ENCODE measurements around the gene NREP. TPM values are rescaled to one million over a fixed set of nuclear protein-coding genes. Genes with fewer than 3 reads are reported as not detected.

NREP gene
- total and polyA plus RNA-seq, 10 of the 15 experiments (the other 5 are each of a cell fraction or from before 2014, with no cell fraction given) = 20.6 to 117 (median 32.2) TPM

GRCh38 chr5:111738118-111738517, 18.9 kb downstream of the NREP start:
- intact Hi-C loops (cut with micrococcal nuclease; ENCODE audit: unreplicated experiment) (no loop called here), in situ Hi-C loops (cut with MboI) (no loop called here)
- Histone ChIP-seq H3K27me3 (replicated peaks in 1 of 2; ENCODE audit: control insufficient read depth in 2 of 2, insufficient read depth in 2 of 2, low read length in 1 of 2) (no peaks in the 10 kb centered on the region), H3K4me3 (no peak overlapping the region), H3K79me2 (ENCODE audit: control insufficient read depth, insufficient read depth, low read length) (no peaks in the 10 kb centered on the region), H2AFZ (ENCODE audit: control insufficient read depth, low read depth, low read length) (no peak overlapping the region), H3K9me3 (replicated peaks; ENCODE audit: control insufficient read depth, insufficient read depth, low read length) (no peaks in the 10 kb centered on the region), H3K27ac (ENCODE audit: control insufficient read depth, insufficient read depth) (no peak overlapping the region), H3K9ac (ENCODE audit: control insufficient read depth, insufficient read depth, low read length) (no peak overlapping the region), H3K4me2 (ENCODE audit: control insufficient read depth, insufficient read depth) (no peak overlapping the region), H4K20me1 (ENCODE audit: control insufficient read depth, insufficient read depth) (no peaks in the 10 kb centered on the region), H3K4me1 (ENCODE audit: control insufficient read depth, insufficient read depth, low read length) (peaks cover 9% of the 10 kb centered on the region), H3K36me3 (ENCODE audit: control insufficient read depth in 2 of 2, insufficient read depth in 2 of 2, low read length in 1 of 2) (peaks cover 1 to 3% of the 10 kb centered on the region in 2 experiments; a peak in 3 of 4 replicates)
- SMC1A ChIA-PET (ENCODE audit: uncharacterized antibody, unreplicated experiment) = interaction anchor here (0.7 to 1.3 kb wide), 4 partner anchors 17 to 48 kb away, joined by 3 to 6 read pairs (median 4); partner anchors contain the start of gene NREP
- RAD21 ChIA-PET (ENCODE audit: unreplicated experiment) = no interaction called here
- no peak for ATAC-seq
- POLR2A ChIA-PET = interaction anchor here (1.2 kb wide), 1 partner anchor 20 kb away, joined by 4 read pairs; no protein-coding TSS in a partner anchor
- DNase-seq (ENCODE audit: low read depth, low spot score) = no peak
- CTCF ChIA-PET = interaction anchor here (0.7 kb wide), 1 partner anchor 207 kb away, joined by 3 read pairs; no protein-coding TSS in a partner anchor
- BruUV-seq (replicated peaks) = no TSS peak
- no peak for TF ChIP-seq ZBTB33 (IDR thresholded peaks at IDR 0.05)
- TF ChIP-seq RUNX3 (IDR thresholded peaks at IDR 0.05; ENCODE audit: low read length) = no peak
- no peak for TF ChIP-seq CHD1 (IDR thresholded peaks at IDR 0.05; ENCODE audit: low read depth, low read length)
- no peak for TF ChIP-seq SIX5 (IDR thresholded peaks at IDR 0.05; ENCODE audit: low read depth, low read length, severe bottlenecking)
- no peak for TF ChIP-seq FOXM1 (IDR thresholded peaks at IDR 0.05; ENCODE audit: low read depth, low read length)
- TF ChIP-seq MYC (IDR thresholded peaks at IDR 0.05; ENCODE audit: insufficient read depth, insufficient read length, insufficient replicate concordance, low read length, severe bottlenecking) = no peak
- no peak for TF ChIP-seq DPF2 (IDR thresholded peaks at IDR 0.05)
- TF ChIP-seq ZNF622 (IDR thresholded peaks at IDR 0.05) = no peak
- TF ChIP-seq PRDM15 (CRISPR knock-in tag; IDR thresholded peaks at IDR 0.05) = no peak
- no peak for TF ChIP-seq SMAD1 (IDR thresholded peaks at IDR 0.05; ENCODE audit: low read depth, partially characterized antibody)
- no peak for TF ChIP-seq RB1 (IDR thresholded peaks at IDR 0.05; ENCODE audit: borderline replicate concordance)
- TF ChIP-seq POU2F2 (IDR thresholded peaks at IDR 0.05; ENCODE audit: borderline replicate concordance, low read depth, low read length) = no peak
- no peak for TF ChIP-seq CBX3 (IDR thresholded peaks at IDR 0.05; ENCODE audit: borderline replicate concordance, low read depth)
- TF ChIP-seq SRF (IDR thresholded peaks at IDR 0.05; ENCODE audit: low read depth in 2 of 2, low read length in 2 of 2) = no peak
- TF ChIP-seq NFYB (IDR thresholded peaks at IDR 0.05; ENCODE audit: insufficient read depth, low read depth, low read length) = no peak
- no peak for TF ChIP-seq MEF2B (IDR thresholded peaks at IDR 0.05; ENCODE audit: partially characterized antibody, poor library complexity, severe bottlenecking)
- TF ChIP-seq EZH2 (IDR thresholded peaks at IDR 0.05; ENCODE audit: borderline replicate concordance, control insufficient read depth, low read depth, low read length) = no peak
- no peak for TF ChIP-seq SIN3A (IDR thresholded peaks at IDR 0.05; ENCODE audit: low read depth, low read length)
- no peak for TF ChIP-seq SMARCA5 (IDR thresholded peaks at IDR 0.05)
- no peak for TF ChIP-seq CREM (IDR thresholded peaks at IDR 0.05; ENCODE audit: low read depth)
- 55% methylated on average over 5 of the region's 5 CpGs for WGBS (ENCODE audit: insufficient coverage, insufficient replicate concordance, low lambda C conversion rate, missing lambda C conversion rate)
- no peak for FAIRE-seq

All from GM12878 (cell line).